Stimulated activated CD4-positive, alpha-beta T cell treated with anti-CD3 and anti-CD28 coated beads, Interleukin-15, amount 100 ng/mL, for 1 hour (primary cell): Measurements from ENCODE around the gene BOD1.

Experiments
- DNase-seq, 2 donors: peaks; one replicate each; pipeline ENCODE4 v3.0.0-alpha.2; 2020; ENCODE audit warnings: low read depth in 1 of 2, low spot score in 1 of 2

Gene BOD1

DNA sequence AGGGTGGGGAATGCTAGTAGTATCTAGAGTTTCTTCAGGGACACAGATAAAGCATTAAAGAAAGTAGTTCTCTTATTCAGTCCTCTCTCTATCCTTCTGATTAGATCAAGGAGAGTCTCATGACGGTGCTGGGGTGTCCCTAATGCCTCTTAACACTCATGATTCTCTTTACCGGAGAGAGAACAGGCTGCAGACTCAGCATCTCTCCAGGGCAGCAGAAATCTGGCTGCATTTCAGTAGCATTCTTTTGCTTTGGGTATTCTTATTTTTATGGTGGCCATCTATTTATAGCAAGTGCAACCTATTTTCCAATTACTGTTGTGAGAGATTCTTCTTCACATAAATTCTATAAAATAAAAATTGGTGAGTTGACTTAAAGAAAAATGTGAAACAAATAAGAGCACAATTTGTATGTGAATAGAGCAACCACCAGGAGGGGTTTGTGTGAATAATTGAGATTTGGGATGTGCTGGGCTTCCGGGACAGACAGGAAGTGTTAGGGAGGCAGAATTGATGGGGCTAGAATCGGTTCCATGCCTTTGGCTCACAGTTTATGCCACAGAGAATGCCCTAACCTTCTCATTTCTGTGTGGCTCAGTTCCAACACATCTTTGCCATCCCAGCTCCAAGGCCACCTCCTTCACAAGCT, 23.8 kb upstream of the BOD1 start:
- no peak for DNase-seq

DNA sequence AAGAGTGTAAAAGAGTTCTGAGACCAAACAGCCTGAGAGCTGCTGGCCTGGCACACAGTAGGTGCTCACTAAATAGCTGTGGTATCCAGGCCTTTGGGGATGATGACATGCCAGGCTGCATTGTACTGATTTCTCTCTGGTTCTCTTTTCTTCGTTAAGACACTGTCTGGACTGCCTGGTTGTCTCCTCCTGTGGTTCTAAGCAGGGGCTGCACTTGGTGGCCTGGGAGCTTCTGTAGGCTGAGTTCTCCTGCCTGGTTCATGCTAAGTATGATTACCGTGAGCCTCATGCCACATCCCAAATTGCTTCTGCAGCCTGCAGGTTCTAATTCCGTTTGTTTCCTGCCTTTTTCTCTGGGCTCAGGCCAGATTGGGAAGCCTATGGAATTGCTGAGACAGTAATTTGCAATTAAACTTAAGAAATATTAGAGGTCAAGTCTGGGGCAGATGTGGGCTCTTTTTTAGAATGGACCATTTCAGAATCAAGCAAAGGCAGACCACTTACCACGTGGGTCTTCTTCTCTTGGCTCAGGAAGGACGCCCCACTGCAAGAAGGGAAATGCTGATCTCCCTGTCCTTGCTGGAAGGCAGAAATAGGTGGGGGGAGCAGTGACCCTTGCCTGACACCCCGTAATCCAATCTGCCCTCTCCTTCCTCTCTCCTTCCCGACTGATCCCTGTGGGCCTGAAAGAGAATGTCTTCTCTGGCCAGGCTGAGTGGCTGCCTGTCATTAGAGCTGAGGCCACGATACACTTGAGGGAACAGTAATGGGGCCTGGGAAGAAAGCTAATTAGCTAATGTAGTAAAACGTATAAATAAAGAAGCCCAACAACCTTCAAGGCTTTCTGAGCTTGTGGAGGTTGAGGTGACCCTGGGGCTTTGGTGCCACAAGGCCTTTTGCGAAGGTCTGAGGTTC, 21.9 kb upstream of the BOD1 start:
- DNase-seq, result no peak

DNA sequence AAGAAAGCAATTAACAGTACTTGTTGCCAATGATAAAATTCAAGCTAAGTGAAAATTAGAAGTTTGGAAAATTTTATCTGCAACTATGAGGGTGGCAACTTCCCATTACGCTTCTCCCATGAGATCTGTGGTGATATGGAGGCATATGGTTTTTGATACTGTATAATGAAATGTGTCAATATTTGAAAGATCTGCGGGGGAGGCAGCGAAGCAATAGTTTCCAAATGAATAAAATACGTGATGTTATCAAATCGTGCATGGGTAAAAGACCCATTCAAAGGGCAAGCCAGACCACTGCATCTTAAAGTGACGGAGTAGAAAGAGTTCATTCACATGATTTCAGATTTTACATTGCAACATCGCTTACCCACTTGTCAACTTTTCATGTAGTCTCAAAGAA, 20.9 kb upstream of the BOD1 start:
- no peak for DNase-seq

DNA sequence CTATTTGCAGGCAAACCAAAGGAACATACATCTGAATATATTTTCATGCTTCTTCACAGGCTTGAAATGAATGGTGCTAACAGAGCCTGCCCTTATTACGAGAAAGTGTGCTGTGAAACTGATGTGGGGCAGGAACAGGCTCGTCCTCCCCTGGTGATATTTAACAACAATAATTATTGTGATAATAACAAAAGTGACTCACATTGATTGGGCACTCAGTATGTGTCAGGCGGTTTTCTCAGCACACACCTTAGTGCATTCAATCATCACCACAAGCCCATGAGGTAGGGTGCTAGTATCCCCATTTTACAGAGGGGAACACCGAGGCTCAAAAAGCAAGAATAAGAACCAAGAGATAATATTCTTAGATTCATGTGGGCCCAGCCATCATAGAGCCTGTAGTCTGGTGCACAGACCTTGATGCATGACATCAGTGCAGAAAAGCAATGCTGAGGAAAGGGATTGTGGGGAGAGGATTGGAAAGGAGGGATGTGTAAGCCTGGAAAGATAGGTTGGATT, 18.1 kb upstream of the BOD1 start:
- no peak for DNase-seq

DNA sequence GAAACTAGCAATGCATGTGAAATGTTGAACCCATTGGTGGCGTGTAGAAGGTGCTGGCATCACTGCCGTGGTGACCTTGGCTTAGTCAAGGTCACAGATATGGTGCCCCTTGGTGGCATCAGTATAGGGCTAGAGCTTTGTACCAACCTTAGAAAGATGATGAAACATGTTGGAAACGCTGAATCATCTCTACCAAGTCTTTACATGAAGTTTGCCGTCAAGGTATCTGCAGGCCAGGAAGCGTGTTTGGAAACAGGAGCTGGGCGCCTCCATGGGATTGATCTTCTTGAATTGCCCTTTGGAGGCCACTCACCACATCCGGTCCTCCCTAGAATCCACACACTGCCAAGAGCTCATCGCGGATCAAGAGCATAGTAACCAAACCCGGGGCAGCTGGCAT, 16.9 kb upstream of the BOD1 start:
- no peak for DNase-seq

DNA sequence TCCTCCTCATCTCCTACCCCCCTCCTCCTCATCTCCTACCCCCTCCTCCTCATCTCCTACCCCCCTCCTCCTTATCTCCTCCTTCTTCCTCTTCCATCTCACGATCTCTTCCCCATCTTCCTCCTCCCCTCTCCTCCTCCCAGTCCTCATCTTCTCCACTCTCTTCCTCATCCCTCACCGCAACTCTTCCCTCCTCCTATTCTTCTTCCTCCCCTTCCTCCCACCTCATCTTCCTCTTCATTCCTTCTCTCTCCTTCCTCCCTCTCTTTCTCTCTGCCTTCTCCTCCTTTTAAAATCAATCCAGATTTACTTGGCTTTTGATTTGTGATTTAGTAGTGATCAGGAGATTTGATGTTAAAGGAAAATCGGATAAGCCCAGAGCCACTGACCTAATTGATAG, 15.0 kb upstream of the BOD1 start:
- DNase-seq, result no peak

DNA sequence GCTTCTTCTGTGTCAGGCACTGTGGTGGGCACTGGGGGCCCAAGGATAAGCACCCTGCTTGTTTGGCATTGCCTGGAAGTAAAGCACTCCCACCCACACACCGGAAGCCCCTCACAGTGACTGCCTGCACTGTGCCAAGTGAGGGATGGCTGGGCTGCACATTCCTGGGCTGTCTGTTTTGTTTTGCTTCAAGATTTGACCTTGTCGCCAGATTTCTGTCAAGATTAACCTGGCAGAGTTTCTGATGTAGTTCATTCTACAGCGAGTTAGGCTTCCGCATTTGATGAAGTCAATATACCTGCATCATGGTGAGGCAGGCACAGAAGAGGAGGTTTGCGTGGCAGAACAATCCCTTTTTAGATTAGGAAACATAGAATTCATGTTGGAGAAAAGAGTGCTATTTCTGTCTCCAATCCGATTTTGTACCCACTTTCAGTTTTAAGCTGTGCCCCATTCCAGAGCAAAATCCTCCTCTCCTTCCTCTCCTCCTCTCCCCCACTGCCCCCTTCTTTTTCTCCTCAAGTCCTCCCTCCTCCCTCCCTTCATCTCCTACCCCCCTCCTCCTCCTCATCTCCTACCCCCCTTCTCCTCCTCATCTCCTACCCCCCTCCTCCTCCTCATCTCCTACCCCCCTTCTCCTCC, 14.4 kb upstream of the BOD1 start:
- DNase-seq, result no peak

DNA sequence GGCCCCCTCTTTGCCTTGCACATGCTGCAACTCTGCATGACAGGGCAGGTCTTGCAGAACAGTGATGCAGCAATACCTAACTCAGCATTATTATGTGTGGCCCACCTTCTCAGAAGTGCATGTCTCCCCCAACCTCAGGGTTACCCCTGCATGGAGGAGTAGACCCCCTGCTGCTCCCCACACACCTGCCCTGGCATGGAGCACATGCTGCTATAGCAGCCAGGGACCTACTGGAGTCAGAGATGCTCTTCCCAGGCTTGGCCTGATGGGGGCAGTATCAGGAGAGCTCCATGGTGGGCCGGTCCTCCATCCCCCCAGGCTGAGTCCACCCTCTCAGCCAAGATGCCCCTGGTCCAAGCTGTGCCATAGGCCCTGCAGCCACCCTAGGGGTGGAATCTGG, 13.2 kb upstream of the BOD1 start:
- no peak for DNase-seq

DNA sequence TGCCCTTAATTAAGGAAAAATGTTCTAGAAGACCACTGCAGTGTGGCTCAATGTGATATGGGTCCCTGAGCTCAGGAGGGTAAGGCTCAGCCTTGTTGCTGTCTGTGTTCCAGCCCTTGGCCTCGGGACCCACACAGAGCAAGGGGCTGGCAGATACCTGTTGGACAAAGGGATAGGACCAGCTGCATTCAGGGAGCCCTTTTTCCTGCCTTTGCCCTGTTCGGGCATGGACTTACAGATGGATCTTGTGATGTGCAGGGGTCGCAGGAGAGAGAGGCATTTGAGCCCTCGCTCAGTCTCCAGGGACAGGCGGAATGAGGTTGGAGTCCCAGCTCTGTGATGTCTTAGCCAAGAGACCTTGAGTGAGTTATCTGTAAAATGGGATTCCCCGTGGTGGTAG, 12.1 kb upstream of the BOD1 start:
- no peak for DNase-seq

DNA sequence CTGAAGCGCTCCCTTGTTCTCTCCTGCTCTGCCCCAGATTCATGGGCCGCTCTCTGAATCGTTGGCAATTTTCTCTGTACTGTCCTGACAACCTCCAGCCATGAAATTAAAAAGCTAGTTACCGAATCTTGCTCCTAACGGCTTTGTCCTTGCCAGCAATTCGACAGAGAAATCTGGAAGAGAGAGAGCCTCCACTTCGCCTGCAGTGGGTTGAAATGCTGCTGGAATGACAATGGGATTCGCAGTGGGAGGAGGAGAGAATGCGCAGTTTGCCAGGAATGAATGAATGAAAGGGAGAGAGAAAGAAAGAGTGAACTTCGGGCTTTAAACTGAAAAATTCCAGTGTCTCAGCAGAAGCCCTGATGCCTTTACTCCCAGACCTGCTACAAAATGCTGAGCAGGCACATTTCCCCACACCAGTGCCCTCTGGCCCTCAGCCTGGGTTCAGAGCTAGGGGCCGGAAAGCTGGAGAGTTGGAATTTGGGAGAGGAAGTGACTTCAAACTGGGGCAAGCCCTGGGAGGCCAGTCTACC, 11.5 kb upstream of the BOD1 start:
- DNase-seq, result no peak

DNA sequence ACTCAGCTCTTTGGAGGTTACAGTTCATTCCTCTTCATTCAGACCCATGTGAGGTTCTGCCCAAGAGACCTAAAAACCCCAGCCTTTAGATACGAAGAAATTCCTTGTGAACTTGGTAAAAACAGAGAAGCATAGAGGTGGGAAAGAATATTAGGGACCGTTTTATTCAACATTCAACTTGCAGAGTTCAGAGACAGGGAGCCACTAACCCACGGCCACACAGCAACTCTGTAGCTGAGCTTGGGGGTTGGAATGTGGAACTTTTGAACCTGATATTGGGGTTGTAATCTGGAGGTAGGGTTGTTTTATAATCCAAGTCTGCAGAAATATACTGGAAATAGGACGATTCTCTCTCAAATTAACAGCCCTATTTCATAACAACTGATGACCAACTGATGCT, 10.8 kb upstream of the BOD1 start:
- DNase-seq, result no peak

DNA sequence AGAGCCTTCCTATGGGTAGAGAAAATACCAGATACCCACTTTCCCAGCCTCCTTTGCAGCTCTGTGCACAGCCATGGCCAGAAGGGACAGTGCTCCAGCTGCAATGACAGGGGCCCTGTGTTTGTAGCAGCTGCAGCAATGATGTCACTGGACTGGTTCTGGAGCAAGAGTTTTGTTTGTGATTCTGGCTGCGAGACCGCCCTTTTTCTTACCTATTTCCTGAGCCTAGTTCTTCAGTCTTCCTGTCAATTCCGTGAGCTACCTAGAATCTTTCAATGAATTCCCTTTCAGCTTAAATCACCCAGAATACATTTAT, 10.0 kb upstream of the BOD1 start:
- DNase-seq, result no peak

DNA sequence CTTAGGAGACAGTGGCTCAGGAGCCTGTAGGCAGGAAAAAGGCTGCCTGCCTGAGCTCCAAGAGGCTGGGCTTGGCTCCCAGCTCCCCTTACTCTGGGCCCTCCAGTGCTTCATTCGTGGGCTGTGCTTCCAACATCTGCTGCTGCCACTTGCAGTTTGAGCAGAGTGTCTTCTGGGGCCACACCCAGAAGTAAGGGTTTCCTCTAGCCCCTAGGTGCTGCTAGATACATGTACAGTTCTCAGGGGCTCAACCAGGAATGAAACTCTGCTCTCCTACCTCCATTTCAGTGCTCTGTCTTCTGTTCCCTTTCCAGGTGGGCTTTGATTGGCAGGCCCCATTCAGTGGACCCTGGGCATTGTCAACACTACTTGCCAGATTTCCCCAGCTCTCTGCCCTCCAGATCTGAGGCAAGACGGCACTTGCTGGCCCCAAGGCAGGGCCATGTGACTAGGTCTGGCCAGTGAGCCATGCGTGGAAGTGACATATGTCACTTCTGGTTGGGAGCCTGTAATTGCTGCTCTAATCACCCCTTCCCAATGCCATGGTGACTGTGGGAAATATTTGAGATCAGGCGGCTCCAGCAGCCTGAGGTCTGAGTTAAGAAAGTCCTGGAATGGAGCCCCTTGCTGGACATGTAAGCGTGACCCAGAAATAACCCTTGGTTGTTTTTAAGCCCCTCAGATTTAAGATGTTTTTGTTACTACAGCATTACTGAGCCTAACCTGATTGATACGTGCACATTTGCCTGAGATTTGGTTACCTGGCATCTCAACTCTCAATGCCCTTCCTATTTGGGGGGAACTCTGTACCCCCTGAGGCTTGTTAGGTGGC, 9.4 kb upstream of the BOD1 start:
- DNase-seq, result no peak

DNA sequence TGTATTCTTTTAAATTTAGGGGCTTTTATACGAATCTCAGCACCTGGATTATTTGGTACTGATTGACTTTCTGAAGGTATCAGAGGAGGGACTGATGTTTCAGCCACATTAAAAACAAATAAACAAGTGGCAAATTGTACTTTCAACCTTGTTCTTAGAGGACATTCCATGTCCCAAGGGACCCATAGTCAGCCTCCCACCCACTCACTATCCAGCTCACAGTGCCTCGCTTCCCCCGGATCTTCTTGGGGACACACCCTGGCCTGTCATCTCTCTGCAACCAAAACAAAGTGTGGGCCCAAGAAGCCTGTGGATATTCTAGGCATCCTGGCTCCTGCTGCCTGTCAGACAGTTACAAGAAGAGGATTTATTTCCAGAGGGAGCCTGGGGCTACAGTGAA, 8.8 kb upstream of the BOD1 start:
- no peak for DNase-seq

DNA sequence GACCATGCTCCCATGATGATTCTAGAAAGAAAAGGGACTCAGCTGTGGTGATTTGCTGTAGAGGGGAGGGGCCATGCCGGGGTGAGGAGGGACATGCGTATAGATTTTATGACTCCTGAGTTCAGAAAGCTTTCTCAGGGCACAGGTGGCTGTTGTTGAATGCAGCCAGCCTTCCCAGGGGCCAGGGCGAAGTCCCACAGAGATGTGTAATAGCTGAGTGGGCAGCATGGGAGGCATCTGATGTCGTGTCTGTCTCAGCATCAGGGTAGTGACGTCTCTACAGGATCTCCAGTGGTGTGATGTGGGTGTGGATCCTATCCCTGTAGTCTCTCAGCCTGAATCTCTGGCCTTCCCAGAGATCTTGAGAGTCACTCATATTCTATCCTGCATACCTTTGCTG, 7.8 kb upstream of the BOD1 start:
- DNase-seq, result no peak

DNA sequence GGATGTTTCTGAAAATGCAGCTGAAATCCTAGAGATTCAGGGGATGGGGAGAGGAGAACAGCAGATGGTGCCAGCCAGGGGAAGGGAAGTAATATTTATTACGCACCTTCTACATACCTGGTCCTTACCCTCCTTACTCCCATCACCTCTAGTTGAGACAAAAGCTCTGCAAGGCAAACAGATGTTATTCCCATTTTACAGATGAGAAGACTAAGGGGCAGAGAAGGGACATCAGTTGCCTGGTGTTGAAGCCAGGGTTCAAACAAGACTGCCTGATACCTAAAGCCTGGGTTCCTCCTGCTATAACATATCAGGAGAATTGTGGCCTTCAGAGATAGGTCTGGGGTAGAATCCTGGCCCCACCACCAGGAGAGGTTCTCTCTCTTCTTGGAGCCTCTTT, 7.3 kb upstream of the BOD1 start:
- no peak for DNase-seq

DNA sequence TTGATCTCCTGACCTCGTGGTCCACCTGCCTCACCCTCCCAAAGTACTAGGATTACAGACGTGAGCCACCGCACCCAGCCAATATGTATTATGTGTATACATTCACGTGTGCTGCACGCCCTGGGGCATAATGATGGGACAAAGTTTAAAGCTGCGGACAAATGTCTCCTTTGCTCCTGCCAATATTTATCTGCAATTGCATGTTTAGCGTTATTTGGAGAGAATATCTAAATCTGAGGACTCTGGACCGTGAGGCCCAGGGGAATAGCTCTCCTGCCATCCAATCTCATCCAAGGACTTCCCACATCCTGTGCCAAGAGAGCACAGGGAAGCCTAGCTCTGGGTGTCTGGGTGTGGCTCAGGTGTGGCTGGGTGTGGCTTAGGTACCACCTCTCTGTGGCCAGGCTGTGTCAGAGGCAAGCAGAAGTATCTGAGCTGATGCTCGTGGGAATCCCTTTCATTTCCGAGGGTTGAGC, 6.9 kb upstream of the BOD1 start:
- no peak for DNase-seq

DNA sequence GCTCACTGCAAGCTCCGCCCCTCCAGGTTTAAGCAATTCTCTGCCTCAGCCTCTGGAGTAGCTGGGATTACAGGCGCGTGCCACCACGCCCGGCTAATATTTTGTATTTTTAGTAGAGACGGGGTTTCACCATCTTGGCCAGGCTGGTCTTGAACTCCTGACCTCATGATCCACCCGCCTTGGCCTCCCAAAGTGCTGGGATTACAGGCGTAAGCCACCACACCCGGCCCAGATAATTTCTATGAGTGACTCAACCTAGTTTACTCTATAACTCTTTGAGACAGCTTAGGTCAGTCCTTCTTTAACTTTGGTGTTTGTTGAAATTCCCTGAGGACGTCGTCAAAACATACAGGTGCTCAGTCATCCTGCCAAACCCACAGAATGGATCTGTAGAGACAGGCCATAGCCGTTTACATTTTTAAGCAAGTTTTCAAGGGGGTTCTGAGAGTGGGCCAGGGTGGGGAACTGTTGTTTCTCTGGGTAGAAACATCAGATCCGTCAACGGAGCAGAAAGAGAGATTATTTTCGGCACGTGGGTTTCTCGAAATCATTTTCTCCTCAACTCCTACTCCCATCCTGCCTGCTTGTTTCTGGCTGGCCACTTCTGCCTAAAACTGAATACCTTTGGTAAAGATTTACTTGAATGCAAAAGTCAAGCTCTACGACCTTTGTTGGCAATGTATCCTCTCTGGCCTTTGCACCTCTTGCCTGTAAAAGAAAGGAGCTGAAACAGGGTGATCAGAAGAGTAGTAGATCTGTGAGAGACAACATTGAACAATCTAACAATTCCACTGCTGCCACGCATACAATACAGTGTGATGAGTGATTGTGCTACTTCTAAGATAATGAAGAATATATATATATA, 6.0 kb upstream of the BOD1 start:
- no peak for DNase-seq

DNA sequence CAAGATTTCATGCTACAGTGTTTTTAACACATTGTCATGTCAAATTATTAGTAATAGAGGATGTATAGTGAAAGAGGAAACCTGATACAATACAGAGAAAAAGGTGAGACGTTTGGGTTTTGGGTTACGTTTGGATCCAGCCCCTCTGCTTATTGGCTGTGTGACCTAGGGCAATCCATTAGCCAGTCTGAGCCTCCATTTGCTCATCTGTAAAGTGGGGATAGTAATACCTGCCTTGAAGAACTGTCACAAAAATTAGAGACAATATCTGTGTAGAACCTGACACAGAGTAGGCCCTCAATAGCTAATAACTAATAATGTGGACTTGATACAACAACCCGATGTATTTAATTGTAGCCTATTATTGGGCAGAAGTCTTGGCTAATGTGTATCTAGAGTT, 4.3 kb upstream of the BOD1 start:
- DNase-seq, result no peak

DNA sequence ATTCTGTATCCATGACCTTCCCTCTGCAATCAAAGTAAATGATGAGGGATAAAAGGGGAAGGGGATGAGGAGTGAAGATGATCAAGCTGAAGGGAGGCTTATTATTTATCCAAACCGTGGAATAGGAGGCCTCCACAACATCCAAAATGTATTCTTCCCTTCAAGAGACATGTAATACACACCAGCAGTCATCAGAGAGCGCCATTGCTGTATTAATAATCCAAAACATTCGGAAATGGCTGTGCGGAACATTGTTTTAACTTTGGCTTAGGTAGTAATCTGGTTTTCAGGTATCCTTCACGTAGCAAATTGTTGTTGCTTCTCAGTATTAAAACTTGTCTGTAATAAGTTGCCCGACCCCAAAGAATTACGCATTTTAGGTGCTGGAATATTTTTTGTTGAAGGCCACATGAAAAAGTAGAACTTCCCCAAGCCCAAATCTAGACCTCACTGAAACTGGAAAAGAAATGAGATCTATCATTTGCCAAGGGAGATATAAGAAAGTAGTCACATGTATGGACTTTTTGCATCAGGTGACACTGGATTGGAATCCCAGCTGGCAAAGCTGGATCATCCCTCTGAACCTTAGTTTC, 2.6 kb upstream of the BOD1 start:
- peak in 1 of 2 donors; percentile 16 for DNase-seq
